NCI-H2227 (cell line): Measurements from ENCODE around the gene MYO5A.
"Not testable (repeated sequence)": the region's sequence is repeated elsewhere in the genome, so short reads cannot be mapped to it uniquely, and the experiment has no call there.

ENCODE experiments used
- DNase-seq: peaks from one replicate; lab custom pipeline; 2025; ENCODE audit not compliant: unreplicated experiment; lab: John Stamatoyannopoulos, UW

Gene MYO5A

GRCh38 chr15:52546031-52546751 is 17.5 kb upstream of the MYO5A start:
- no peak for DNase-seq

GRCh38 chr15:52540374-52541012 is 11.8 kb upstream of the MYO5A start:
- DNase-seq: no peak

- no peak for DNase-seq
These were observed 8.8 kb upstream of the MYO5A start for GRCh38 chr15:52537459-52537858.

GRCh38 chr15:52532427-52532826 is 3.7 kb upstream of the MYO5A start:
- no peak for DNase-seq

GRCh38 chr15:52529940-52530339 is 1.3 kb upstream of the MYO5A start:
- DNase-seq: no peak

GRCh38 chr15:52529341-52529924 is 753 bp upstream of the MYO5A start:
- DNase-seq: no peak

GRCh38 chr15:52527911-52528563 is 643 bp downstream of the MYO5A start:
- DNase-seq: peak; percentile 54

- no peak for DNase-seq
These were observed 1.3 kb downstream of the MYO5A start for GRCh38 chr15:52527196-52527910.

GRCh38 chr15:52524223-52525136 is 4.2 kb downstream of the MYO5A start:
- no peak for DNase-seq

GRCh38 chr15:52523647-52524046 is 5.0 kb downstream of the MYO5A start:
- no peak for DNase-seq

- no peak for DNase-seq
These were observed 5.5 kb downstream of the MYO5A start for GRCh38 chr15:52523192-52523591.

- DNase-seq: no peak
These were observed 7.0 kb downstream of the MYO5A start for GRCh38 chr15:52521682-52522081.

- no peak for DNase-seq
These were observed 8.3 kb downstream of the MYO5A start for GRCh38 chr15:52520421-52520820.

GRCh38 chr15:52518487-52519371 is 10.0 kb downstream of the MYO5A start:
- no peak for DNase-seq

GRCh38 chr15:52517014-52517413 is 11.7 kb downstream of the MYO5A start:
- no peak for DNase-seq

GRCh38 chr15:52515343-52515742 is 13.3 kb downstream of the MYO5A start:
- DNase-seq: no peak

GRCh38 chr15:52514482-52514881 is 14.2 kb downstream of the MYO5A start:
- DNase-seq: no peak

- DNase-seq: not testable (repeated sequence)
These were observed 15.8 kb downstream of the MYO5A start for GRCh38 chr15:52512869-52513268.

- no peak for DNase-seq
These were observed 17.6 kb downstream of the MYO5A start for GRCh38 chr15:52511084-52511483.
